IPS-18c (cell line): ENCODE measurements around the gene MORC2.

ENCODE experiments used
- H3K4me3 ChIP-seq: 2 replicates; pipeline ENCODE4 v1.7.0; 2013; ENCODE audit warnings: low read depth, mild to moderate bottlenecking, low read length, moderate library complexity; ENCODE audit not compliant: insufficient read depth
- H3K9me3 ChIP-seq: one replicate; pipeline ENCODE4 v1.6.1; 2013; ENCODE audit warnings: mild to moderate bottlenecking, low read length, moderate library complexity; ENCODE audit not compliant: control insufficient read depth, insufficient read depth

The MORC2 gene

GRCh38 chr22:30968015-30968923 lies at the start of gene MORC2:
Gene MORC2 (minus strand): TSS chr22:30968774. CDS start chr22:30967889, 885 bp downstream.
- H3K9me3 ChIP-seq, result peaks cover 7% of the 10 kb centered on the region
- H3K4me3 ChIP-seq, result peak within 1 kb of the TSS; percentile 84

- peaks cover 3% of the 10 kb centered on the region for H3K9me3 ChIP-seq
- H3K4me3 ChIP-seq, result no peak overlapping the region
Observed at GRCh38 chr22:31005535-31005934, 37.0 kb upstream of the MORC2 start.

GRCh38 chr22:31001124-31001770 lies 32.7 kb upstream of the MORC2 start:
- Histone ChIP-seq H3K9me3 (peaks cover 3% of the 10 kb centered on the region), H3K4me3 (no peak overlapping the region)

- peaks cover 2% of the 10 kb centered on the region for H3K9me3 ChIP-seq
- no peak overlapping the region for H3K4me3 ChIP-seq
Observed at GRCh38 chr22:30998329-30998728, 29.8 kb upstream of the MORC2 start.

GRCh38 chr22:30996462-30996861 lies 27.9 kb upstream of the MORC2 start:
- Histone ChIP-seq H3K4me3 (no peak overlapping the region), H3K9me3 (peaks cover 5% of the 10 kb centered on the region)

- Histone ChIP-seq H3K4me3 (no peak overlapping the region), H3K9me3 (peaks cover 5% of the 10 kb centered on the region)
Observed at GRCh38 chr22:30994960-30995359, 26.4 kb upstream of the MORC2 start.

- Histone ChIP-seq H3K9me3 (peaks cover 5% of the 10 kb centered on the region), H3K4me3 (no peak overlapping the region)
Observed at GRCh38 chr22:30992565-30992964, 24.0 kb upstream of the MORC2 start.

- H3K9me3 ChIP-seq, result peaks cover 5% of the 10 kb centered on the region
- H3K4me3 ChIP-seq, result no peak overlapping the region
Observed at GRCh38 chr22:30990690-30991089, 22.1 kb upstream of the MORC2 start.

GRCh38 chr22:30989474-30989873 lies 20.9 kb upstream of the MORC2 start:
- peaks cover 3% of the 10 kb centered on the region for H3K9me3 ChIP-seq

GRCh38 chr22:30985561-30986208 lies 17.1 kb upstream of the MORC2 start:
- no peaks in the 10 kb centered on the region for H3K9me3 ChIP-seq
- no peak overlapping the region for H3K4me3 ChIP-seq

More at GRCh38 chr22:30989474-30989873, 20.9 kb upstream of the MORC2 start:
- H3K4me3 ChIP-seq, result no peak overlapping the region

- no peaks in the 10 kb centered on the region for H3K9me3 ChIP-seq
- H3K4me3 ChIP-seq, result no peak overlapping the region
Observed at GRCh38 chr22:30984317-30984716, 15.7 kb upstream of the MORC2 start.

GRCh38 chr22:30982512-30982911 lies 13.9 kb upstream of the MORC2 start:
- Histone ChIP-seq H3K9me3 (peaks cover 5% of the 10 kb centered on the region), H3K4me3 (no peak overlapping the region)

GRCh38 chr22:30979932-30980331 lies 11.4 kb upstream of the MORC2 start:
- peaks cover 16% of the 10 kb centered on the region for H3K9me3 ChIP-seq

GRCh38 chr22:30978304-30978962 lies 9.9 kb upstream of the MORC2 start:
- H3K9me3 ChIP-seq, result peaks cover 19% of the 10 kb centered on the region
- H3K4me3 ChIP-seq, result no peak overlapping the region

More at GRCh38 chr22:30979932-30980331, 11.4 kb upstream of the MORC2 start:
- H3K4me3 ChIP-seq, result no peak overlapping the region

- H3K4me3 ChIP-seq, result peak overlapping the region; percentile 84
- H3K9me3 ChIP-seq, result peaks cover 16% of the 10 kb centered on the region
Observed at GRCh38 chr22:30970356-30970746, 1.8 kb upstream of the MORC2 start.

GRCh38 chr22:30969532-30970355 lies 1.2 kb upstream of the MORC2 start:
- H3K9me3 ChIP-seq, result peaks cover 12% of the 10 kb centered on the region
- H3K4me3 ChIP-seq, result peak overlapping the region; percentile 84
